ENCODE results near the gene DZIP1L.
"Not testable (repeated sequence)": the region's sequence is repeated elsewhere in the genome, so short reads cannot be mapped to it uniquely, and the experiment has no call there.

The DZIP1L gene, protein sequence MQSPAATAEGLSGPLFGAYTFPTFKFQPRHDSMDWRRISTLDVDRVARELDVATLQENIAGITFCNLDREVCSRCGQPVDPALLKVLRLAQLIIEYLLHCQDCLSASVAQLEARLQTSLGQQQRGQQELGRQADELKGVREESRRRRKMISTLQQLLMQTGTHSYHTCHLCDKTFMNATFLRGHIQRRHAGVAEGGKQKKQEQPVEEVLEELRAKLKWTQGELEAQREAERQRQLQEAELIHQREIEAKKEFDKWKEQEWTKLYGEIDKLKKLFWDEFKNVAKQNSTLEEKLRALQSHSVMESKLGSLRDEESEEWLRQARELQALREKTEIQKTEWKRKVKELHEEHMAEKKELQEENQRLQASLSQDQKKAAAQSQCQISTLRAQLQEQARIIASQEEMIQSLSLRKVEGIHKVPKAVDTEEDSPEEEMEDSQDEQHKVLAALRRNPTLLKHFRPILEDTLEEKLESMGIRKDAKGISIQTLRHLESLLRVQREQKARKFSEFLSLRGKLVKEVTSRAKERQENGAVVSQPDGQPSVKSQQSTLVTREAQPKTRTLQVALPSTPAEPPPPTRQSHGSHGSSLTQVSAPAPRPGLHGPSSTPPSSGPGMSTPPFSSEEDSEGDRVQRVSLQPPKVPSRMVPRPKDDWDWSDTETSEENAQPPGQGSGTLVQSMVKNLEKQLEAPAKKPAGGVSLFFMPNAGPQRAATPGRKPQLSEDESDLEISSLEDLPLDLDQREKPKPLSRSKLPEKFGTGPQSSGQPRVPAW

DNA sequence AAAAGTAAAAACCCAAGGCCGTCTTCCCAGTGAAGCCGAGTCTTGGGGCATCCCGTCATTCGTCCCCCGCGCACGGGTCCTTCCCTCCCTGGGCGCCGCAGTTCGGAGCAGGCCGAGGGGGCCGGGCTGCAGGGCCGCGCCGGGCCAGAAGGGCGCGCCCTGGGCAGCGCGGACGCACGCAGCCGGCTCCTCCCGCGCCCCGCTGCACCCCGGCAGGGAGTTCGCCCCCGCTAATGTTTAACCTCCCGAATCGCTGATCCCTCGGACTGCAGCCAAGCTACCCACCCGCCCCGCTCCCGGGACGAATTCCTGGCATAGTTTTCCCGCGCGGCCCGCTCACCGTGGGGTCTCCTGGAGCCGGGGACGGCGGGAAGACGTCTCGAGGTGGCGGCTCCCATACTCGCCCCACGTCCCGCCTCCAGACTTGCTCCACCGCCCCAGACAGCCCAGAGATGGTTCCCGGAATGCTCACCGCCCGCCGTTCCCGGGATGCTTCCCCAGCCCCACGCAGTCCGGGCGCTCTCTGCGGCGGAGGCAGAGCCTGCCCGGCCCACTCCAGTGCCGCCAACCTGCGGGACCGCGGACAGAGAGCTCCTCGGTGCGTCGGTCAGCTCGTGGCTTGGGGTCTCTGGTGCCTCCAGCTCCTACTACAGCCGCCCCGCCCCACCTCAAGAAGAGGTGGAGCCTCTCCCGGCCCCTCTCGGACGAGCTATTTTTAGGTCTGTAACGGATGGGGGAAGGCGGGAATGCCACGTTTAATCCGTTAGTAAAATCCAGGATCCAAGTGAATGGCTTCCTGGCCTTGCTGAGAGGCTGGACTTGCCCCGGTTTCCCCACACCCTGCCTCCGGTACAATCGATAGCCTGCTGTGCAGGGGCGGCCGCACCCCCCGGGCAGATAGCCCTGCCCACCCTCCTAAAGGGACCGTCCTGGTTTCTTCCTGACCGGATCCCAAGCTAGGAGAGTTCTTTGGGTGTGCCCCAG lies at the start of gene DZIP1L:
Gene DZIP1L, minus strand, starts transcription at position 621 of the 984 bp plus-strand sequence. CDS start 11,637 bp downstream, outside the sequence.
- Mint-ChIP-seq H3K27ac (no peak within 1 kb of the TSS), H3K9me3 (ENCODE audit: low read depth) (no peaks in the 10 kb centered on the region), H3K4me1 (ENCODE audit: low read depth) (peaks cover 7% of the 10 kb centered on the region), H3K36me3 (peaks cover 2% of the 10 kb centered on the region), H3K27me3 (peaks cover 23% of the 10 kb centered on the region), H3K4me3 (peak within 1 kb of the TSS; percentile 83)

DNA sequence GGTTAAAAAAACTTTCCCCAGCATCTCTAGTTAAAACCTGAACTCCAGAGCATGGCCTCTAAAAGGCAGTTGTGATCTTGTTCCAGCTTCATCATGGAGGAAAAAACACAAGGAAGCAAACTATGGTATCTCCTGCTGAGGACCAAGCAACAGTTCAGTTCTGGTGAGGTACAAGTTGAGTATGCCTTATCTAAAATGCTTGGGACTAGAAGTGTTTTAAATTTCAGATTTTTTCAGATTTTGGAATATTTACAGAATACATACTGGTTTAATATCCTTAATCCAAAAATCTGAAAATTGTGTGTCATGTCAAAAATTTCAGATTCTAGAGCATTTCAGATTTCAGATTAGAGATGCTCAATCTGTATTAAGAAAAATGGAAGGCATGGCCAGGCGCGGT lies 49.7 kb upstream of the DZIP1L start:
- no peak overlapping the region for H3K4me3 Mint-ChIP-seq
- no peaks in the 10 kb centered on the region for H3K9me3 Mint-ChIP-seq (ENCODE audit: low read depth)
- H3K27ac Mint-ChIP-seq, result peak overlapping the region; percentile 41
- peaks cover 5% of the 10 kb centered on the region for H3K36me3 Mint-ChIP-seq
- no peaks in the 10 kb centered on the region for H3K27me3 Mint-ChIP-seq
- H3K4me1 Mint-ChIP-seq (ENCODE audit: low read depth), result peaks cover 8% of the 10 kb centered on the region

DNA sequence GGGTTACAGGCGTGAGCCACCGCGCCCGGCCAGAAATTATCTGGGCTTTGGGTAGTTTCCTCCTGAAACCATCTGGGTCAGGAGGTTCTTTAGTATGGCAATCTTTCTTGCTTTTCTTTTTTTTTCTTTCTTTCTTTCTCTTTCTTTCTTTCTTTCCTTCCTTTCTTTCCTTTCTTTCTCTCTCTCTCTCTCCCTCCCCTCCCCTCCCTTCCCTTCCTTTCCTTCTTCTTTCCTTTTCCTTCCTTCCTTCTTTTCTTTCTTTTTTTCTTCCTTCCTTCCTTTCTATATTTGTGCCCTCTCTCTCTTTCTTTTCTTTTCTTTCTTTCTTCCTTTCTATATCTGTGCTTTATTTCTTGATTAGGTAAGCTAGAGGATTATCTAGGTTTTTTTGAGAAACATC lies 42.3 kb upstream of the DZIP1L start:
- Mint-ChIP-seq H3K27ac (no peak overlapping the region), H3K4me3 (no peak overlapping the region), H3K9me3 (ENCODE audit: low read depth) (peaks cover 10% of the 10 kb centered on the region), H3K36me3 (peaks cover 5% of the 10 kb centered on the region), H3K27me3 (no peaks in the 10 kb centered on the region), H3K4me1 (ENCODE audit: low read depth) (no peaks in the 10 kb centered on the region)

DNA sequence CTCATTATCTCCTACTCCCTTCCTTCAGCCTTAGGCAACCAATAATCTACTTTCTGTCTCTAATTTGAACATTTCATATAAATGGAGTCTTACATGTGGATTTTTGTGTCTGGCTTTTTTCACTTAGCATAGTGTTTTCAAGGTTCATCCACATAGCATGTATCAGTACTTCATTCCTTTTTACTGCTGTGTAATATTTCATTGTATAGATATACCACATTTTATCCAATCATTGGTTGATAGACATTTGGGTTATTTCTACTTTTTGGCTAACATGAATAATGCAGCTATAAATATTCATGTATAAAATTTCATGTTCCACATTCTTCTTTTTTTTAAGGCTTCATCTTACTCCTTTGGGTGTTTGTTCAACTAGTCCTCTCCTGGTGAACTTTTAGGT lies 39.1 kb upstream of the DZIP1L start:
- Mint-ChIP-seq H3K27ac (no peak overlapping the region), H3K4me3 (no peak overlapping the region), H3K4me1 (ENCODE audit: low read depth) (no peaks in the 10 kb centered on the region), H3K27me3 (no peaks in the 10 kb centered on the region), H3K9me3 (ENCODE audit: low read depth) (peaks cover 10% of the 10 kb centered on the region), H3K36me3 (peaks cover 2% of the 10 kb centered on the region)

DNA sequence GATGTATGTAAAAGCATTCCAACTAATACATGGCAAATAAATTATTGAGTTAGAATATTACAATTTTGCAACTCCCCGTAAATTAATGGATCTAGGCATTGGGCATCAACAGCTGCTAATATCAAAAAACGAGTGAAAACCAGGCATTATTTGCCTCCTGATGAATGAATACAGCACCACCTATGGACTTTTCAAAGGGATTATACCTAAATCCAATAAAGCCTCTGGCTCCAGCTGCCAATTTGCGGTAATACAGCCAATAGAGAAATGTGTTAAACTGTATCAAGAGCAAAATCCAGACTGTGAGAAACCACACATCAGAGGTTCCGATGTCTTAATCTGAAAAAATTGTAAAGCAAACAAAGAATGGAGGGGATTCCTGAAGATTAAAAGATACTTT lies 33.1 kb upstream of the DZIP1L start:
- no peaks in the 10 kb centered on the region for H3K4me1 Mint-ChIP-seq (ENCODE audit: low read depth)
- no peak overlapping the region for H3K4me3 Mint-ChIP-seq
- no peak overlapping the region for H3K27ac Mint-ChIP-seq

DNA sequence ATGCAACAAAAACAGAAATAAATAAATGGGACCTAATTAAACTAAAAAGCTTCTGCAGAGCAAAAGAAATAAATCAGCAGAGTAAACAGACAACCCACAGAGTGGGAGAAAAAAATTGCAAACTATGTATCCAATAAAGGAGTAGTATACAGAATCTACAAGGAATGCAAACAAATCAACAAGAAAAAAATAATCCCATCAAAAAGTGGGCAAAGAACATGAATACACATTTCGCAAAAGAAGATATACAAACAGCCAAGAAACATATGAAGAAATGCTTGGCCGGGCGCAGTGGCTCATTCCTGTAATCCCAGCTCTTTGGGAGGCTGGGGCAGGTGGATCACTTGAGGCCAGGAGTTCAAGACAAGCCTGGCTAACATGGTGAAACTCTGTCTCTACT lies 26.8 kb upstream of the DZIP1L start:
- H3K36me3 Mint-ChIP-seq; H3K27me3 Mint-ChIP-seq; H3K27ac Mint-ChIP-seq; H3K9me3 Mint-ChIP-seq (ENCODE audit: low read depth); H3K4me1 Mint-ChIP-seq (ENCODE audit: low read depth); H3K4me3 Mint-ChIP-seq: not testable (repeated sequence)

More for the DNA sequence above, 33.1 kb upstream of the DZIP1L start:
- Mint-ChIP-seq H3K27me3 (peaks cover 1% of the 10 kb centered on the region), H3K36me3 (no peaks in the 10 kb centered on the region), H3K9me3 (ENCODE audit: low read depth) (peaks cover 2% of the 10 kb centered on the region)

DNA sequence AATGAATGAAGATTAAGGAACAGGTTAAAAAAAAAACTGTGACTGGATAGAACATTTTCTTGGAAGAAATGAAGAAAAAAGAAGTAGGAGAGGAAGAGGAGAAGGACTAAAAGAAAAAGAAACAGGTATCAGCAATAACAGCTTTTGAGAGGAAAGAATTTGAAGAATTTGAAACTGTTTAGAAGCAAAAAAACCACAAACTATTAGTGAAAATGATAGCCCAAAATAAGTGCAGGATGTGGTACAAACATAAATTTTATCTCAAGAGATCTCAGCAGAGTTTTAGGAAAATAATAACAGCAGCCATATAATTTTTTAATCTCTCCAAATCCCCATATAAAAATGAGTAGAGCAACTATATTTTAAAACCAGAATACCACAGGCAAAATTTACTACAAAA lies 25.5 kb upstream of the DZIP1L start:
- peaks cover 3% of the 10 kb centered on the region for H3K27me3 Mint-ChIP-seq
- no peak overlapping the region for H3K27ac Mint-ChIP-seq
- H3K4me1 Mint-ChIP-seq (ENCODE audit: low read depth), result no peaks in the 10 kb centered on the region
- no peak overlapping the region for H3K4me3 Mint-ChIP-seq
- H3K36me3 Mint-ChIP-seq, result no peaks in the 10 kb centered on the region
- H3K9me3 Mint-ChIP-seq (ENCODE audit: low read depth), result no peaks in the 10 kb centered on the region

DNA sequence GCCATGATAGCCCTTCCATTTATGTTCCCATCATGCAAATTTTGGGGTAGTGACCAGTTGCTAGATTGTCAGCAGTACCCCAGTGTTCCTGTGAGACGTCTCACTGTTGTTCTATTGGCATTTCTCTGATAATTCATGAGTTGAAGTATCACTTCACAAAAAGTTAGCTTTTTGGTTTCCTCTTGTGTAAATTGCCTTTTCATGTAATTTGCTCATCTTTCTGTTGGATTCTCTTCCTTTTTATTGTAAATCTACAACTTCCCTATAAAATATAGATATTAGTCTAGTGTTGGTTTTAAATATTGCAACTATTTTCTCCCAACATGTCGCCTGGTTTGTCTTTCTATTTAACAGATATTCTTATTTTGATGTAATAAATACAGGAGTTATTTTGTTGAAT lies 24.3 kb upstream of the DZIP1L start:
- H3K27me3 Mint-ChIP-seq, result peaks cover 3% of the 10 kb centered on the region
- H3K4me3 Mint-ChIP-seq, result no peak overlapping the region
- H3K36me3 Mint-ChIP-seq, result no peaks in the 10 kb centered on the region
- H3K4me1 Mint-ChIP-seq (ENCODE audit: low read depth), result no peaks in the 10 kb centered on the region
- H3K27ac Mint-ChIP-seq, result no peak overlapping the region
- no peaks in the 10 kb centered on the region for H3K9me3 Mint-ChIP-seq (ENCODE audit: low read depth)

DNA sequence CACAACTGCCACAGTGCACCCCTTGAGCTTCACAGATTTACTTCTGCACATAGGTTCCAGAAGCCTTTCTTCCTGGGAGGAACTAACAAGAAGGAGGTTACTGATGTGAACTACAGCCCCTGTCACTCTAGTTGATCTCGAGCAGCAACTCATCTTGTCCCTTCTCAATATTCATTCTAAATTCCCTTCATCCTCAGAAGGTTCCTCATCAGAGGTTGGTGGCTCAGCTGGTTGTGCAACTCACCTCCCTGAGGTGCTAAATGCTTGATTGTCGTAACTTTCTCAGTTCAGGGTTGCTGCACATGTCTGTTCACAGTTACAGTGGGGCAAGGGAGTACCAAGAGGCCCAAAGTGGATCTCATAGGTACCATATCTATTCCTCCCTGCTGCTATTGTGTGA lies 22.5 kb upstream of the DZIP1L start:
- Mint-ChIP-seq H3K4me1 (ENCODE audit: low read depth) (no peaks in the 10 kb centered on the region), H3K27ac (no peak overlapping the region), H3K9me3 (ENCODE audit: low read depth) (no peaks in the 10 kb centered on the region), H3K4me3 (no peak overlapping the region), H3K36me3 (no peaks in the 10 kb centered on the region), H3K27me3 (peaks cover 3% of the 10 kb centered on the region)

DNA sequence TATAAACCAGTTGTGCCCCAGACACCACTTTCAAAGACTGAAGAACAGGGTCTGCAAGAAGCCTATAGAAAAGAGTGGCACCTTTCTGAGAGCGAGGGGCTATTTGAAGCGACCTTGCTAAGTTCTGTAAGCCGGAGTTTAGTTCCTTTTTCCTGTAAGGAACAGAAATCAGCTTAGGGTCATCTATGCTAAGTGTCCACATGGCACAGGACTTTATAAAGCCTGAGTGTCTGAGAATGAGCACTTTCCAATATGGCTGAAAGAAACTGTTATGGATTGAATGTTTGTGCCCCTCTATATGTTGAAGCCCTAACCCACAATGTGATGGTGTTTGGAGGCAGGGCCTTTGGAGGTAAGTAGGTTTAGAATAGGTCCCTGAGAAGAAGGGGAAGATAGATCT lies 20.8 kb upstream of the DZIP1L start:
- Mint-ChIP-seq H3K27ac (no peak overlapping the region), H3K36me3 (no peaks in the 10 kb centered on the region), H3K4me3 (no peak overlapping the region), H3K27me3 (peaks cover 3% of the 10 kb centered on the region), H3K4me1 (ENCODE audit: low read depth) (no peaks in the 10 kb centered on the region), H3K9me3 (ENCODE audit: low read depth) (no peaks in the 10 kb centered on the region)

DNA sequence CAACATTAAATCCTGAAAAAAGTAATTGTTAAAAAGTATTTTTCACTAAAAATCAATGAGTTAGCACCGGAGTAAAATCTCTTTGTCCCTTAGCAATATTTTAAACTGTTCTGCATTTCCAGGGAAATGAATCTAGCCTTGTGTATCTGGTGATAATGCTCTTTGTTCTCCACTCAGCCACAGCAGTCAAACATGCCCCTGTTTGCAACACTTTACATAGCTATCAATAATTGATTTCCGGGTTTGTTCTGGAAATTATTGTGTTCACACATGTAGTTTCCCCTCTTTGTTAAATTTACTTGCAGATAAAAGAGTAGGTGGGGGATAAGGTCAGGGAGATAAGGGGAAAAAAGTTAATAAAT lies 20.4 kb upstream of the DZIP1L start:
- H3K4me1 Mint-ChIP-seq (ENCODE audit: low read depth), result no peaks in the 10 kb centered on the region
- no peak overlapping the region for H3K27ac Mint-ChIP-seq
- H3K36me3 Mint-ChIP-seq, result no peaks in the 10 kb centered on the region
- H3K9me3 Mint-ChIP-seq (ENCODE audit: low read depth), result no peaks in the 10 kb centered on the region
- H3K4me3 Mint-ChIP-seq, result no peak overlapping the region
- peaks cover 3% of the 10 kb centered on the region for H3K27me3 Mint-ChIP-seq

DNA sequence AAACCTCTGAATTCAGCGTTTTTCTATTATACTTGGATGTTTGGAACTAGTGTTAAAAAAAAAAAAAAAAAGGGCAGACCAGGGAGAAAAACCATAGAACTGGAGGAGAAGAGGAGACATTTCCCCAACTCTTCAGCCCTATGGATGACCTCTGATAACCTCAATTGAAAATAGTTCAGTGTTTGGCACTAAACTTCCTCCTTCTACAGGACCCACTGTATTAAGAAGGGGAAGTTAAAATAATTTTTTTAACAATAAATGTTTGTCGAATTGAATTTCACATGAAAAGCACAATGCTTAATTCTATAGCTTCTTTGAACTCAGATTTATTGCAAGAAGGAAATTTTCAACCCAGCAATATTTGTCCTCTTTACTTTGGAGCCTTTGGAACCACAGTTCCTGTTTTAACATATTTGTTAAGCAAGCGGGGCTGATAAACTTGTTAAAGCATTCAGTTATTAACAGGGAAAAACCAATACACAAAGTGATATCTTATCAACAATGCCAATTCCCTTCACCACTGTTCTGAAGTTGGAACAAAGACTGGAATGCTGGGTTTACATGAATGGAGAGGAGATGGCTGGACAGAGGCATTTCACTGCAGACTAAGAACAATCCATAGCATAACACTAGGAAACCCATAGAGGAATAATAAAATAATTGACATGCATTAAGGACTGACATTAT lies 19.9 kb upstream of the DZIP1L start:
- Mint-ChIP-seq H3K4me3 (no peak overlapping the region), H3K27ac (no peak overlapping the region), H3K9me3 (ENCODE audit: low read depth) (no peaks in the 10 kb centered on the region), H3K4me1 (ENCODE audit: low read depth) (no peaks in the 10 kb centered on the region), H3K36me3 (no peaks in the 10 kb centered on the region), H3K27me3 (peaks cover 2% of the 10 kb centered on the region)

DNA sequence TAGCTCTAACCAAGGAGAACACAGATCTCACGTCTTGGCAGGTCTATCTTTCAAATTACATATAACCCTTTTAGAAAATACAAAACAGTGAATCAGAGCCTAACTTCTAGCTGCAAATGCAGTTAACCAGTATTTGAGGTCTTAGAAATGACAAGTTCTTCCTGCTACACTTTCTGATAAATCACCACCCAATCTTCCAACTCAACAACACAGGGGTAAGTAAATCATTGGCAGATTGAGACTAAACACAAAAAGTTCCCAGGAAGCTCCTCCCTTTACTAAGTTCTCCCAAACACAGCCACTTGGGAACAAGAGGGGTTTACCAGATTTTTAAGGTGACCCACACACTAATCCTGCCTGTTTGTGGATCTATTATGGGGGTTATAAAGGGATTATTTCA lies 16.8 kb upstream of the DZIP1L start, which contains the start of gene A4GNT:
Gene A4GNT, minus strand, starts transcription at position 152 of the 400 bp plus-strand sequence. CDS start 1,134 bp downstream, outside the sequence.
- H3K4me3 Mint-ChIP-seq, result no peak within 1 kb of the TSS
- H3K4me1 Mint-ChIP-seq (ENCODE audit: low read depth), result no peaks in the 10 kb centered on the region
- no peaks in the 10 kb centered on the region for H3K27me3 Mint-ChIP-seq
- no peaks in the 10 kb centered on the region for H3K36me3 Mint-ChIP-seq
- no peak within 1 kb of the TSS for H3K27ac Mint-ChIP-seq
- no peaks in the 10 kb centered on the region for H3K9me3 Mint-ChIP-seq (ENCODE audit: low read depth)

DNA sequence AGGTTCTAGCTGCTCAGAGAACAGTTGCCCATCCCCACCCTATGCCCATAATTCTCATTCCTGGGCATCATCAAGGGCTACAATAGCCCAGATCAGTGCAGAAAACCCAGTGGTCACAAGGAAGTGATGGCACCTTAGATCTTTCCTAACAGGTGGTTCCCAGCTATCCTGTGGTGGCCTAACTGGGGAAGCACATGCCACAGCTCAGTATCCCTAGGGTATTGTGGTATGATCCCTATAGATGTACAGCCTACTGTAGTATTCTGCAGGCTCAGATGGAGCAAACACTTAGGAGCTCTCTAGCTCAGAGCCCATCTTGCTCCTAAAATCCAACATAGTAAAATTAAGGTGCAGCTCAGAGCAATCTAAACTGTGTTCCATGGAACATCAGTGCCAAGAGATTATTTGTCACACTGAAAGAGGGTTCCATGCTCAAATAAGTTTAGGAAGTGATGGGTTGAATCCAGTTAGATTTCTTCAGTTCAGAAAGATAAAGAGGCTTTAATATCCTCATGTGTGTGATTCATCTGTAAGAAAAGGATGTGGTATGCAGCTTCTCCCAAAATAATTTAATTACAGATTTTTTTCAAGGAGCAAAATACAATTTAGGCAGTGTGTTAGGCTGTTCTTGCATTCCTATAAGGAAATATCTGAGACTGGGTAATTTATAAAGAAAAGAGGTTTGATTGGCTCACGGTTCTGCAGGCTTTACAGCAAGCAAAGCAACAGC lies 12.4 kb upstream of the DZIP1L start:
- H3K9me3 Mint-ChIP-seq (ENCODE audit: low read depth), result no peaks in the 10 kb centered on the region
- no peak overlapping the region for H3K27ac Mint-ChIP-seq
- no peak overlapping the region for H3K4me3 Mint-ChIP-seq
- peaks cover 2% of the 10 kb centered on the region for H3K27me3 Mint-ChIP-seq
- H3K36me3 Mint-ChIP-seq, result no peaks in the 10 kb centered on the region
- H3K4me1 Mint-ChIP-seq (ENCODE audit: low read depth), result no peaks in the 10 kb centered on the region

Measured in activated naive CD8-positive, alpha-beta T cell (primary cell).